ENCODE results near the gene PBRM1. TPM values are rescaled to one million over a fixed set of nuclear protein-coding genes. Genes with fewer than 3 reads are reported as not detected.
A peak's percentile ranks its signal among the peaks of the same experiment; 100 is the strongest.

PBRM1 gene
- total and polyA plus RNA-seq, 3 experiments from 2014 or later, result 78.6 to 83.6 (median 81.4) TPM

GRCh38 chr3:52614689-52615088 lies 71.0 kb downstream of the PBRM1 start:
- H3K36me3 ChIP-seq (ENCODE audit: insufficient read depth, low read length), result peaks cover 27% of the 10 kb centered on the region
- no peak overlapping the region for H3K4me3 ChIP-seq (ENCODE audit: low read length)
- H3K4me3 Mint-ChIP-seq, result no peak overlapping the region
- H3K9me3 ChIP-seq (ENCODE audit: low read length), result no peaks in the 10 kb centered on the region
- no peak overlapping the region for H3K27ac ChIP-seq (ENCODE audit: low read depth, low read length)
- peaks cover 0 to 4% (median 0%) of the 10 kb centered on the region in 3 donors for H3K4me1 Mint-ChIP-seq
- peaks cover 0 to 2% of the 10 kb centered on the region in 2 donors for H3K27me3 Mint-ChIP-seq
- H3K4me1 ChIP-seq (ENCODE audit: insufficient read depth, low read length), result no peaks in the 10 kb centered on the region
- no peak overlapping the region for H3K27ac Mint-ChIP-seq
- no peaks in the 10 kb centered on the region for H3K9me3 Mint-ChIP-seq
- H3K36me3 Mint-ChIP-seq, result peaks cover 8 to 80% (median 21%) of the 10 kb centered on the region in 3 donors
- no peaks in the 10 kb centered on the region for H3K27me3 ChIP-seq (ENCODE audit: insufficient read depth, low read length, poor library complexity, severe bottlenecking)
- ChIA-PET CTCF (no interaction called here), POLR2A (no interaction called here)
- DNase-seq, result no peak

DNA sequence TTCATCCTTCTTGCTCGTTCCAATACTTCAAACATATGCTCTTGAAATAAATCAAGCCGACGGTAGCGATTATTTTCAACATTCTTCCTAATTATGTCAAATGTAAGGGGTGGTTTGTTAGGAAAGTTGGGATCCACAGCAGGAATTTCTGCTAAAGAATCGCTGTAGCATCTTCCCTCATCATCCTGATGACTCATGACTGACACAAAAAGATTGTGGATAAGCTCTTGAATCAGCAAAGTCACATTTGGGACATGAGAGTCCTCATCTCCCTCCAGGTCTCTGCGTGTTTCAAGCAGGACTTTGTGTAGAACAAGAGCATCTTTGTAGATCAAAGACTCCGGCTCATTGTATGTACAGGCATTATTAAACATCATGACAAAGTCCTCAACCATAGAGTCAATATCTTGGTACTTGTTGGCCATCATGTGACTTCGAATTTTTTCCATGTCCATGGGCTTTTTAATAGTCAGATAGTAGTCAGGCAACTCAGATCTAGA lies 76.3 kb downstream of the PBRM1 start:
- Histone ChIP-seq H3K4me1 (ENCODE audit: insufficient read depth, low read length) (no peaks in the 10 kb centered on the region), H3K27me3 (ENCODE audit: insufficient read depth, low read length, poor library complexity, severe bottlenecking) (no peaks in the 10 kb centered on the region), H3K36me3 (ENCODE audit: insufficient read depth, low read length) (peaks cover 19% of the 10 kb centered on the region), H3K4me3 (ENCODE audit: low read length) (no peak overlapping the region), H3K9me3 (ENCODE audit: low read length) (no peaks in the 10 kb centered on the region), H3K27ac (ENCODE audit: low read depth, low read length) (no peak overlapping the region)
- H3K9me3 Mint-ChIP-seq, result no peaks in the 10 kb centered on the region
- ChIA-PET POLR2A (no interaction called here), CTCF (no interaction called here)
- H3K27ac Mint-ChIP-seq, result peak overlapping the region in 1 of 8 donors; percentile 39
- H3K4me3 Mint-ChIP-seq, result no peak overlapping the region
- peaks cover 0 to 2% of the 10 kb centered on the region in 2 donors for H3K27me3 Mint-ChIP-seq
- DNase-seq, result no peak
- H3K36me3 Mint-ChIP-seq, result peaks cover 7 to 84% (median 31%) of the 10 kb centered on the region in 3 donors
- H3K4me1 Mint-ChIP-seq, result peaks cover 12 to 26% (median 22%) of the 10 kb centered on the region in 3 donors

DNA sequence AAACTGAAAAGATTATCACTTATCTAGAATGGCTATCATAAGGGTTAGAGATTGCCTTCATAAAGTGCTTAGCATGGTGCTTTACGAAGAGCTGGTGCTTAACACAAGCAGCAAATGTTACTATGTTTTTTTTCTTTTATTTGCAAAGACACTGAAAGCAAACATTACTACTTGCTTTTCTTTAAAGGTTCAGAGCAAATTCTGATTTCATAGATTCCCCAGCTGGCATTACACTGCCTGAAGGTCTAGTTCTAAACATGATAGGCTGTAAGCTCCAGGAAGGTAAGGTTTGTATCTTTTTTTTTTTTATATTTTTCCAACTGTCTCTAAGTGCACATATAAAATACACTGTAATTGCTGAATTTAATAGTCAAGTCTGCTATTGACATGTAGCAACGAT lies 77.4 kb downstream of the PBRM1 start:
- Histone ChIP-seq H3K4me1 (ENCODE audit: insufficient read depth, low read length) (no peaks in the 10 kb centered on the region), H3K27ac (ENCODE audit: low read depth, low read length) (no peak overlapping the region), H3K36me3 (ENCODE audit: insufficient read depth, low read length) (peaks cover 19% of the 10 kb centered on the region), H3K9me3 (ENCODE audit: low read length) (no peaks in the 10 kb centered on the region), H3K27me3 (ENCODE audit: insufficient read depth, low read length, poor library complexity, severe bottlenecking) (no peaks in the 10 kb centered on the region), H3K4me3 (ENCODE audit: low read length) (no peak overlapping the region)
- H3K4me3 Mint-ChIP-seq, result no peak overlapping the region
- no peaks in the 10 kb centered on the region for H3K9me3 Mint-ChIP-seq
- POLR2A ChIA-PET, result no interaction called here
- H3K27me3 Mint-ChIP-seq, result peaks cover 0 to 2% of the 10 kb centered on the region in 2 donors
- no peak for DNase-seq
- H3K27ac Mint-ChIP-seq, result peak overlapping the region in 1 of 8 donors; percentile 14
- H3K36me3 Mint-ChIP-seq, result peaks cover 16 to 88% (median 33%) of the 10 kb centered on the region in 3 donors
- CTCF ChIA-PET, result no interaction called here
- peaks cover 12 to 26% (median 22%) of the 10 kb centered on the region in 3 donors for H3K4me1 Mint-ChIP-seq

GRCh38 chr3:52606373-52607085 lies 79.2 kb downstream of the PBRM1 start:
- peak overlapping the region in 2 of 8 donors; percentile 62 to 70 for H3K27ac Mint-ChIP-seq
- Histone ChIP-seq H3K36me3 (ENCODE audit: insufficient read depth, low read length) (peaks cover 32% of the 10 kb centered on the region), H3K4me1 (ENCODE audit: insufficient read depth, low read length) (no peaks in the 10 kb centered on the region), H3K4me3 (ENCODE audit: low read length) (no peak overlapping the region), H3K27me3 (ENCODE audit: insufficient read depth, low read length, poor library complexity, severe bottlenecking) (no peaks in the 10 kb centered on the region), H3K27ac (ENCODE audit: low read depth, low read length) (no peak overlapping the region), H3K9me3 (ENCODE audit: low read length) (no peaks in the 10 kb centered on the region)
- H3K27me3 Mint-ChIP-seq, result peaks cover 0 to under 1% of the 10 kb centered on the region in 2 donors
- peaks cover 34 to 93% (median 40%) of the 10 kb centered on the region in 3 donors for H3K36me3 Mint-ChIP-seq
- H3K9me3 Mint-ChIP-seq, result peaks cover 0 to 8% (median 4%) of the 10 kb centered on the region in 5 donors
- H3K4me1 Mint-ChIP-seq, result peaks cover 12 to 26% (median 22%) of the 10 kb centered on the region in 3 donors
- CTCF ChIA-PET, result no interaction called here
- DNase-seq, result no peak
- H3K4me3 Mint-ChIP-seq, result peak overlapping the region in 1 of 7 donors; percentile 44
- POLR2A ChIA-PET, result no interaction called here

DNA sequence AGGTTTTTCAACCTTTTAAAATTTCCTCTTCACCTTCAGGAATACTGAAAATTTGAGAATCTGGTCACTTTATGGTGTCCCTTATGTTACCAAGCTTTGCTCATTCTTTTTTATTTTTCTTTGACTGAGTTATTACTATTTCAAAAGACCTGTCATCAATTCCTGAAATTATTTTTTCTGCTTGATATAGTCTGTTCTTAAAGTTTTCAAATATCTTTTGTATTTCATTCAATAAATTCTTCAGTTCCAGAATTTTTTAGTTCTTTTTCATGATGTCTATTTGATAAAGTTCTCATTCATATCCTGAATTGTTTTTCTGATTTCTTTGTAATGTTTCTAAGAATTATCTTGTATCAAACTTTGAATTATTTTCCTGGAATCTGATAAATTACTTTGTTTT lies 85.5 kb downstream of the PBRM1 start:
- peaks cover 25% of the 10 kb centered on the region for H3K36me3 ChIP-seq (ENCODE audit: insufficient read depth, low read length)
- CTCF ChIA-PET, result no interaction called here
- H3K4me3 Mint-ChIP-seq, result no peak overlapping the region
- no peaks in the 10 kb centered on the region for H3K27me3 Mint-ChIP-seq
- no peak overlapping the region for H3K4me3 ChIP-seq (ENCODE audit: low read length)
- H3K27me3 ChIP-seq (ENCODE audit: insufficient read depth, low read length, poor library complexity, severe bottlenecking), result no peaks in the 10 kb centered on the region
- peaks cover 34 to 81% (median 56%) of the 10 kb centered on the region in 3 donors for H3K36me3 Mint-ChIP-seq
- no peak overlapping the region for H3K27ac Mint-ChIP-seq
- H3K4me1 ChIP-seq (ENCODE audit: insufficient read depth, low read length), result no peaks in the 10 kb centered on the region
- peaks cover 6 to 20% (median 13%) of the 10 kb centered on the region in 5 donors for H3K9me3 Mint-ChIP-seq
- POLR2A ChIA-PET, result no interaction called here
- DNase-seq, result no peak
- H3K4me1 Mint-ChIP-seq, result no peaks in the 10 kb centered on the region
- no peak overlapping the region for H3K27ac ChIP-seq (ENCODE audit: low read depth, low read length)
- H3K9me3 ChIP-seq (ENCODE audit: low read length), result peaks cover 5% of the 10 kb centered on the region

- CTCF ChIA-PET, result no interaction called here
Observed at GRCh38 chr3:52596658-52597265, 89.0 kb downstream of the PBRM1 start.

GRCh38 chr3:52593103-52593502 lies 92.6 kb downstream of the PBRM1 start:
- ChIA-PET CTCF (no interaction called here), POLR2A (no interaction called here)
- no peaks in the 10 kb centered on the region for H3K9me3 Mint-ChIP-seq
- no peaks in the 10 kb centered on the region for H3K4me1 Mint-ChIP-seq
- no peak for DNase-seq
- Histone ChIP-seq H3K36me3 (ENCODE audit: insufficient read depth, low read length) (no peaks in the 10 kb centered on the region), H3K27ac (ENCODE audit: low read depth, low read length) (no peak overlapping the region), H3K9me3 (ENCODE audit: low read length) (no peaks in the 10 kb centered on the region), H3K4me3 (ENCODE audit: low read length) (no peak overlapping the region), H3K27me3 (ENCODE audit: insufficient read depth, low read length, poor library complexity, severe bottlenecking) (no peaks in the 10 kb centered on the region), H3K4me1 (ENCODE audit: insufficient read depth, low read length) (no peaks in the 10 kb centered on the region)
- H3K4me3 Mint-ChIP-seq, result no peak overlapping the region
- no peaks in the 10 kb centered on the region for H3K27me3 Mint-ChIP-seq
- peaks cover 12 to 55% (median 12%) of the 10 kb centered on the region in 3 donors for H3K36me3 Mint-ChIP-seq
- H3K27ac Mint-ChIP-seq, result peak overlapping the region in 2 of 8 donors; percentile 19 to 47

More at GRCh38 chr3:52596658-52597265, 89.0 kb downstream of the PBRM1 start:
- Histone ChIP-seq H3K27ac (ENCODE audit: low read depth, low read length) (no peak overlapping the region), H3K27me3 (ENCODE audit: insufficient read depth, low read length, poor library complexity, severe bottlenecking) (no peaks in the 10 kb centered on the region), H3K4me3 (ENCODE audit: low read length) (no peak overlapping the region), H3K36me3 (ENCODE audit: insufficient read depth, low read length) (peaks cover 14% of the 10 kb centered on the region), H3K4me1 (ENCODE audit: insufficient read depth, low read length) (no peaks in the 10 kb centered on the region), H3K9me3 (ENCODE audit: low read length) (peaks cover 5% of the 10 kb centered on the region)
- POLR2A ChIA-PET, result no interaction called here
- Mint-ChIP-seq H3K4me3 (no peak overlapping the region), H3K4me1 (no peaks in the 10 kb centered on the region), H3K27ac (no peak overlapping the region), H3K36me3 (peaks cover 18 to 65% (median 34%) of the 10 kb centered on the region in 3 donors), H3K27me3 (no peaks in the 10 kb centered on the region), H3K9me3 (peaks cover 5 to 16% (median 9%) of the 10 kb centered on the region in 5 donors)
- no peak for DNase-seq

Data from CD8-positive, alpha-beta memory T cell (primary cell).